Neural cell (in vitro differentiated cells): Measurements from ENCODE around the gene A1CF. TPM values are rescaled to one million over a fixed set of nuclear protein-coding genes. Genes with fewer than 3 reads are reported as not detected.
"Not testable (repeated sequence)": the region's sequence is repeated elsewhere in the genome, so short reads cannot be mapped to it uniquely, and the experiment has no call there.

Experiments
- H2AFZ ChIP-seq: fragments of 200-600, 300-800 bp; sonication (generic), shearing (Covaris generic); 2 replicates; pipeline ENCODE4 v1.6.0; 2014; ENCODE audit warnings: low read depth, mild to moderate bottlenecking, antibody characterized with exemption, low read length, moderate library complexity
- H3F3A ChIP-seq: fragments of 200-600 bp; shearing (Covaris generic); 2 replicates; pipeline ENCODE4 v1.6.1; 2016; ENCODE audit warnings: mild to moderate bottlenecking, moderate library complexity, mixed read lengths, antibody characterized with exemption, low read length; ENCODE audit not compliant: insufficient read depth, poor library complexity, severe bottlenecking
- H3K27ac ChIP-seq: fragments of 200-600, 300-800 bp; sonication (generic), shearing (Covaris generic); 2 replicates; pipeline ENCODE4 v1.5.1; 2014; ENCODE audit warnings: mild to moderate bottlenecking, low read length, moderate library complexity
- H3K27me3 ChIP-seq: fragments of 300-800, 200-600 bp; sonication (generic), shearing (Covaris generic); 2 replicates; pipeline ENCODE4 v1.6.0; 2014; ENCODE audit warnings: mild to moderate bottlenecking, low read depth, low read length, moderate library complexity; ENCODE audit not compliant: insufficient read depth
- H3K36me3 ChIP-seq: fragments of 300-800, 200-600 bp; sonication (generic), shearing (Covaris generic); 2 replicates; pipeline ENCODE4 v1.5.1; 2014; ENCODE audit warnings: mild to moderate bottlenecking, antibody characterized with exemption, low read length, moderate library complexity; ENCODE audit not compliant: insufficient read depth
- H3K4me2 ChIP-seq: fragments of 300-800, 200-600 bp; sonication (generic), shearing (Covaris generic); 2 replicates; pipeline ENCODE4 v1.6.0; 2014; ENCODE audit warnings: mild to moderate bottlenecking, low read length
- H3K4me3 ChIP-seq: fragments of 300-800, 200-600 bp; sonication (generic), shearing (Covaris generic); 2 replicates; pipeline ENCODE4 v1.5.1; 2014; ENCODE audit warnings: mild to moderate bottlenecking, low read length, moderate library complexity
- H3K79me2 ChIP-seq: fragments of 200-600 bp; shearing (Covaris generic); replicated peaks from 2 replicates; pipeline ENCODE4 v1.6.0; 2014; ENCODE audit warnings: mild to moderate bottlenecking, low read length, moderate library complexity; ENCODE audit not compliant: insufficient read depth
- H3K9ac ChIP-seq: fragments of 300-800, 200-600 bp; sonication (generic), shearing (Covaris generic); 2 replicates; pipeline ENCODE4 v1.6.1; 2016; ENCODE audit warnings: mild to moderate bottlenecking, low read length, mixed read lengths
- H3K9me2 ChIP-seq: fragments of 200-600 bp; shearing (Covaris generic); 2 replicates; pipeline ENCODE4 v1.6.1; 2016; ENCODE audit warnings: mild to moderate bottlenecking, low read length, mixed read lengths; ENCODE audit not compliant: insufficient read depth
- H3K9me3 ChIP-seq: fragments of 200-600, 300-800 bp; sonication (generic), shearing (Covaris generic); 2 replicates; pipeline ENCODE4 v1.6.1; 2016; ENCODE audit warnings: mild to moderate bottlenecking, mixed run types, low read length, moderate library complexity, mixed read lengths
- H4K20me1 ChIP-seq: fragments of 200-600 bp; shearing (Covaris generic); 2 replicates; pipeline ENCODE4 v1.6.1; 2016; ENCODE audit warnings: mild to moderate bottlenecking, mixed run types; ENCODE audit not compliant: insufficient read depth
- EP300 ChIP-seq: fragments of 450-650 bp; conservative IDR thresholded peaks from 2 replicates; pipeline ENCODE4 v1.6.1; 2014; ENCODE audit warnings: antibody characterized with exemption, mild to moderate bottlenecking, moderate library complexity; ENCODE audit not compliant: poor library complexity, severe bottlenecking
- EZH2 ChIP-seq: fragments of 200-600, 300-800 bp; shearing (Covaris generic), sonication (generic); IDR thresholded peaks from 2 replicates; pipeline ENCODE4 v1.6.1; 2014; ENCODE audit warnings: antibody characterized with exemption, low read length, borderline replicate concordance, mild to moderate bottlenecking; ENCODE audit not compliant: insufficient read depth, poor library complexity, severe bottlenecking
- MXI1 ChIP-seq: fragments of 450-650 bp; conservative IDR thresholded peaks from 2 replicates; pipeline ENCODE4 v1.6.1; 2014; ENCODE audit warnings: antibody characterized with exemption, mild to moderate bottlenecking; ENCODE audit not compliant: poor library complexity, severe bottlenecking
- POLR2AphosphoS5 ChIP-seq: IDR thresholded peaks from 2 replicates; pipeline ENCODE4 v1.6.1; 2012
- RAD21 ChIP-seq: fragments of 450-650 bp; conservative IDR thresholded peaks from 2 replicates; pipeline ENCODE4 v1.6.1; 2014; ENCODE audit warnings: antibody characterized with exemption, mild to moderate bottlenecking, moderate library complexity
- SMC3 ChIP-seq: fragments of 450-650 bp; conservative IDR thresholded peaks from 2 replicates; pipeline ENCODE4 v1.6.1; 2014; ENCODE audit warnings: antibody characterized with exemption, mild to moderate bottlenecking, moderate library complexity; ENCODE audit not compliant: poor library complexity
- TAF1 ChIP-seq: IDR thresholded peaks from 2 replicates; pipeline ENCODE4 v1.6.1; 2012; ENCODE audit warnings: low read depth
- polyA plus RNA-seq: library from polyadenylated mRNA; depleted of rRNA; stranded (reverse); fragments of >200 nt; gene quantifications from 2 replicates; pipeline ENCODE4 v1.2.3, GENCODE V29; 2014
- TF ChIP-seq, protein P1 (sequence below): IDR thresholded peaks from 2 replicates; pipeline ENCODE4 v1.6.1; 2012; ENCODE audit warnings: borderline replicate concordance
- TF ChIP-seq, protein P2 (sequence below): fragments of 450-650 bp; IDR thresholded peaks from 2 replicates; pipeline ENCODE4 v1.5.1; 2014; ENCODE audit warnings: antibody characterized with exemption, mild to moderate bottlenecking, moderate library complexity; ENCODE audit not compliant: poor library complexity, severe bottlenecking

The A1CF gene
- polyA plus RNA-seq, 1 donor from 2014 or later, result not detected

DNA sequence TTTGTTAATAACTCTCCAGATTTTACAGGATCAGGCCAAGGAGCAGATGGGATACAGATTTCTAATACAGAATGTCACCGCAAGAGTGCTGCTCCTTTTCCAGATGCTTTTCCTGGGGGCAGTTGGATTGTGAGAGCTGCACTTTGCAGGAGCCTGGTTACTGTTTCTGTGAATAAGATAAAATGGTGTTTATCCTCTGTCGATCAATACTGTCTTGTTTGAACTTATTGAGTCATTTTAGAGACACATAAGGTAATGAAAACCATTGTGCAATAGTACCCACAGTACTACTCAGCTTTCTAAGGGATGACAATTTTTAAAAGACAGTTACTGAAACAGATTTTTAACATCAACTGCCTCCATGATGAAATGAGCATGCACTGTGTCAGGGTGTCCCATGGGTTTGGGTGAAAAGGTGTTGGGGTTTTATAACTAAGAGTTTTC is 2.9 kb downstream of the A1CF start:
- Histone ChIP-seq H4K20me1 (no peaks in the 10 kb centered on the region), H3K9ac (no peak overlapping the region), H3K9me3 (no peaks in the 10 kb centered on the region), H2AFZ (no peak overlapping the region), H3K9me2 (no peaks in the 10 kb centered on the region), H3F3A (no peaks in the 10 kb centered on the region), H3K4me2 (no peak overlapping the region), H3K27ac (no peak overlapping the region), H3K36me3 (no peaks in the 10 kb centered on the region), H3K79me2 (no peaks in the 10 kb centered on the region), H3K27me3 (no peaks in the 10 kb centered on the region), H3K4me3 (no peak overlapping the region)
- TF ChIP-seq, protein P1, sequence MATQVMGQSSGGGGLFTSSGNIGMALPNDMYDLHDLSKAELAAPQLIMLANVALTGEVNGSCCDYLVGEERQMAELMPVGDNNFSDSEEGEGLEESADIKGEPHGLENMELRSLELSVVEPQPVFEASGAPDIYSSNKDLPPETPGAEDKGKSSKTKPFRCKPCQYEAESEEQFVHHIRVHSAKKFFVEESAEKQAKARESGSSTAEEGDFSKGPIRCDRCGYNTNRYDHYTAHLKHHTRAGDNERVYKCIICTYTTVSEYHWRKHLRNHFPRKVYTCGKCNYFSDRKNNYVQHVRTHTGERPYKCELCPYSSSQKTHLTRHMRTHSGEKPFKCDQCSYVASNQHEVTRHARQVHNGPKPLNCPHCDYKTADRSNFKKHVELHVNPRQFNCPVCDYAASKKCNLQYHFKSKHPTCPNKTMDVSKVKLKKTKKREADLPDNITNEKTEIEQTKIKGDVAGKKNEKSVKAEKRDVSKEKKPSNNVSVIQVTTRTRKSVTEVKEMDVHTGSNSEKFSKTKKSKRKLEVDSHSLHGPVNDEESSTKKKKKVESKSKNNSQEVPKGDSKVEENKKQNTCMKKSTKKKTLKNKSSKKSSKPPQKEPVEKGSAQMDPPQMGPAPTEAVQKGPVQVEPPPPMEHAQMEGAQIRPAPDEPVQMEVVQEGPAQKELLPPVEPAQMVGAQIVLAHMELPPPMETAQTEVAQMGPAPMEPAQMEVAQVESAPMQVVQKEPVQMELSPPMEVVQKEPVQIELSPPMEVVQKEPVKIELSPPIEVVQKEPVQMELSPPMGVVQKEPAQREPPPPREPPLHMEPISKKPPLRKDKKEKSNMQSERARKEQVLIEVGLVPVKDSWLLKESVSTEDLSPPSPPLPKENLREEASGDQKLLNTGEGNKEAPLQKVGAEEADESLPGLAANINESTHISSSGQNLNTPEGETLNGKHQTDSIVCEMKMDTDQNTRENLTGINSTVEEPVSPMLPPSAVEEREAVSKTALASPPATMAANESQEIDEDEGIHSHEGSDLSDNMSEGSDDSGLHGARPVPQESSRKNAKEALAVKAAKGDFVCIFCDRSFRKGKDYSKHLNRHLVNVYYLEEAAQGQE, result no peak
- TF ChIP-seq TAF1, result no peak
- TF ChIP-seq POLR2AphosphoS5, result no peak
- TF ChIP-seq EZH2, result no peak
- TF ChIP-seq MXI1, result no peak
- no peak for TF ChIP-seq RAD21
- TF ChIP-seq EP300, result no peak
- TF ChIP-seq SMC3, result no peak
- TF ChIP-seq, protein P2, sequence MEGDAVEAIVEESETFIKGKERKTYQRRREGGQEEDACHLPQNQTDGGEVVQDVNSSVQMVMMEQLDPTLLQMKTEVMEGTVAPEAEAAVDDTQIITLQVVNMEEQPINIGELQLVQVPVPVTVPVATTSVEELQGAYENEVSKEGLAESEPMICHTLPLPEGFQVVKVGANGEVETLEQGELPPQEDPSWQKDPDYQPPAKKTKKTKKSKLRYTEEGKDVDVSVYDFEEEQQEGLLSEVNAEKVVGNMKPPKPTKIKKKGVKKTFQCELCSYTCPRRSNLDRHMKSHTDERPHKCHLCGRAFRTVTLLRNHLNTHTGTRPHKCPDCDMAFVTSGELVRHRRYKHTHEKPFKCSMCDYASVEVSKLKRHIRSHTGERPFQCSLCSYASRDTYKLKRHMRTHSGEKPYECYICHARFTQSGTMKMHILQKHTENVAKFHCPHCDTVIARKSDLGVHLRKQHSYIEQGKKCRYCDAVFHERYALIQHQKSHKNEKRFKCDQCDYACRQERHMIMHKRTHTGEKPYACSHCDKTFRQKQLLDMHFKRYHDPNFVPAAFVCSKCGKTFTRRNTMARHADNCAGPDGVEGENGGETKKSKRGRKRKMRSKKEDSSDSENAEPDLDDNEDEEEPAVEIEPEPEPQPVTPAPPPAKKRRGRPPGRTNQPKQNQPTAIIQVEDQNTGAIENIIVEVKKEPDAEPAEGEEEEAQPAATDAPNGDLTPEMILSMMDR, result no peak

- H3K27me3 ChIP-seq, H3K27ac ChIP-seq, H3K9me3 ChIP-seq, H4K20me1 ChIP-seq, H3K9ac ChIP-seq, H3F3A ChIP-seq, H3K4me3 ChIP-seq, H3K4me2 ChIP-seq, H2AFZ ChIP-seq, H3K36me3 ChIP-seq, H3K9me2 ChIP-seq, H3K79me2 ChIP-seq: not testable (repeated sequence)
Measured at GRCh38 chr10:50881046-50881445, 4.4 kb downstream of the A1CF start.

DNA sequence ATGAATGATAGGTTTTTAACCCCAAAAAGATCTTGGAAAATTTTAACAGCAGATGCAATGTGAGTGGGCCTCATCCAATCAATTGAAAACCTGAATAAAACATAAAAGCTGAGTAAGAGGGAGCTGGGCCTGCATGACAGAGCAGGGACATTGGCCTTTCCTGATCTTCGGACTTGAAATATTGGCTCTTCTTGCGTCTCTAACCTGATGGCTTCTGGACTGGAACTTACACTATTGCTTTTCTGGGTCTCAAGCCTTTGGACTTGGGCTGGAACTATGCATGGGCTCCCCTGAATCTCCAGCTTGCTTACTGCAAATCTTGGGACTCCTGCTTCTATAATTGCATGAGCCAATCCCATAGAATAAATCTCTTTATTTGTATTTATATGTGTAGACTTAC is 9.0 kb downstream of the A1CF start:
- Histone ChIP-seq H3K9me3 (no peaks in the 10 kb centered on the region), H3K4me3 (no peak overlapping the region), H3K27me3 (no peaks in the 10 kb centered on the region), H3K27ac (no peak overlapping the region), H3F3A (no peaks in the 10 kb centered on the region), H4K20me1 (no peaks in the 10 kb centered on the region), H3K79me2 (no peaks in the 10 kb centered on the region), H3K4me2 (no peak overlapping the region), H3K9ac (no peak overlapping the region), H3K9me2 (no peaks in the 10 kb centered on the region), H2AFZ (no peak overlapping the region), H3K36me3 (no peaks in the 10 kb centered on the region)
- TF ChIP-seq, protein P1, result no peak
- TF ChIP-seq POLR2AphosphoS5, result no peak
